K562 (cell line): ENCODE measurements around the gene PGA3. TPM values are rescaled to one million over a fixed set of nuclear protein-coding genes. Genes with fewer than 3 reads are reported as not detected.

ENCODE experiments used
- ARID3A ChIP-seq: IDR thresholded peaks from 2 replicates; pipeline ENCODE4 v1.6.1; 2012; ENCODE audit warnings: low read depth, low read length, improper control_type of control experiment, borderline replicate concordance
- ATF7 ChIP-seq: fragments of 450-650 bp; IDR thresholded peaks from 2 replicates; pipeline ENCODE4 v1.7.1; 2014; ENCODE audit warnings: mild to moderate bottlenecking, moderate library complexity
- CHD1 ChIP-seq: fragments of 200-600 bp; sonication (generic); IDR thresholded peaks from one replicate; pipeline ENCODE4 v1.6.1; 2012; ENCODE audit warnings: mild to moderate bottlenecking, moderate library complexity, low read length, inconsistent platforms
- FOXJ2 ChIP-seq: fragments of 200-800 bp; sonication (Bioruptor generic); IDR thresholded peaks from 2 replicates; pipeline ENCODE4 v1.6.1; 2016; ENCODE audit warnings: missing genetic modification characterization, missing compliant biosample characterization
- GABPA ChIP-seq: fragments of 200-800 bp; sonication (Bioruptor generic); conservative IDR thresholded peaks from 2 replicates; pipeline ENCODE4 v1.6.1; 2016; ENCODE audit warnings: low read depth, missing genetic modification characterization, missing compliant biosample characterization
- HMG20B ChIP-seq: fragments of 250-450 bp; sonication (Bioruptor Pico); IDR thresholded peaks from 2 replicates; pipeline ENCODE4 v1.5.0; 2021; ENCODE audit warnings: mild to moderate bottlenecking
- HNRNPUL1 ChIP-seq: fragments of 200-400 bp; formaldehyde crosslinking; IDR thresholded peaks from 2 replicates; pipeline ENCODE4 v1.6.1; 2017; ENCODE audit warnings: low read length
- KLF6 ChIP-seq: fragments of 250-450 bp; sonication (Bioruptor Pico); IDR thresholded peaks from 2 replicates; pipeline ENCODE4 v1.4.0; 2020; ENCODE audit warnings: mild to moderate bottlenecking, moderate library complexity, borderline replicate concordance
- LARP7 ChIP-seq: fragments of 450-650 bp; IDR thresholded peaks from 2 replicates; pipeline ENCODE4 v1.6.1; 2016
- MYC ChIP-seq, 2 experiments: fragments of 250-450 bp in 1 of 2; sonication (Bioruptor Pico) in 1 of 2; IDR thresholded peaks; 2 replicates each; pipeline versions ENCODE4 v1.5.1 to v1.6.1; 2012 to 2021; ENCODE audit warnings: low read depth in 2 of 2, borderline replicate concordance in 1 of 2, improper control_type of control experiment in 1 of 2, low read length in 1 of 2, mild to moderate bottlenecking in 1 of 2, moderate library complexity in 1 of 2
- PCBP2 ChIP-seq: fragments of 200-400 bp; formaldehyde crosslinking; IDR thresholded peaks from 2 replicates; pipeline ENCODE4 v1.6.1; 2018; ENCODE audit warnings: low read length, low read depth, mild to moderate bottlenecking, moderate library complexity; ENCODE audit not compliant: poor library complexity, severe bottlenecking
- PHF21A ChIP-seq: fragments of 450-650 bp; IDR thresholded peaks from 2 replicates; pipeline ENCODE4 v1.6.1; 2017; ENCODE audit warnings: low read depth, borderline replicate concordance
- PURB ChIP-seq: sonication (generic); formaldehyde crosslinking; IDR thresholded peaks from 2 replicates; pipeline ENCODE4 v1.9.0; 2021; ENCODE audit warnings: low read depth, mild to moderate bottlenecking, missing genetic modification reagents
- RAD21 ChIP-seq, 2 experiments: fragments of 250-450 bp in 1 of 2; fragments of 450-650 bp in 1 of 2; sonication (Bioruptor Pico) in 1 of 2; formaldehyde crosslinking in 1 of 2; IDR thresholded peaks in 1 of 2; conservative IDR thresholded peaks in 1 of 2; 2 replicates each; pipeline versions ENCODE4 v1.4.0 to v1.8.0; 2020 to 2022; ENCODE audit warnings: mild to moderate bottlenecking in 2 of 2, moderate library complexity in 1 of 2
- SIX5 ChIP-seq, 2 experiments: IDR thresholded peaks; 2 replicates each; pipeline ENCODE4 v1.6.1; 2011; ENCODE audit warnings: low read length in 2 of 2, borderline replicate concordance in 1 of 2, low read depth in 1 of 2, mild to moderate bottlenecking in 1 of 2, moderate library complexity in 1 of 2; ENCODE audit not compliant: insufficient read depth in 1 of 2
- TCFL5 ChIP-seq: fragments of 250-450 bp; sonication (Bioruptor Pico); conservative IDR thresholded peaks from 2 replicates; pipeline ENCODE4 v1.6.1; 2021; ENCODE audit warnings: mild to moderate bottlenecking, moderate library complexity, matching md5 sums
- TSC22D4 ChIP-seq: fragments of 450-650 bp; IDR thresholded peaks from 2 replicates; pipeline ENCODE4 v1.6.1; 2016; ENCODE audit warnings: missing genetic modification characterization, missing biosample characterization, control low read depth
- ZKSCAN8 ChIP-seq: fragments of 200-800 bp; sonication (Bioruptor generic); IDR thresholded peaks from 2 replicates; pipeline ENCODE4 v1.6.1; 2016; ENCODE audit warnings: missing genetic modification characterization, missing compliant biosample characterization
- ZNF175 ChIP-seq: fragments of 200-800 bp; sonication (Bioruptor generic); IDR thresholded peaks from 2 replicates; pipeline ENCODE4 v1.6.1; 2016; ENCODE audit warnings: low read depth, mild to moderate bottlenecking, missing genetic modification characterization, missing compliant biosample characterization
- ZNF274 ChIP-seq: IDR thresholded peaks from 2 replicates; pipeline ENCODE4 v1.6.1; 2011; ENCODE audit warnings: low read depth, mild to moderate bottlenecking, low read length, moderate library complexity, borderline replicate concordance
- ZNF408 ChIP-seq: fragments of 250-450 bp; sonication (Bioruptor Pico); IDR thresholded peaks from 2 replicates; pipeline ENCODE4 v1.4.0; 2020; ENCODE audit warnings: low read depth, mild to moderate bottlenecking, moderate library complexity
- ZNF436 ChIP-seq: fragments of 250-450, 450-650 bp; sonication (Bioruptor Pico); formaldehyde crosslinking; IDR thresholded peaks from 2 replicates; pipeline ENCODE4 v1.7.0; 2020; ENCODE audit warnings: mild to moderate bottlenecking
- ZNF766 ChIP-seq: fragments of 200-800 bp; sonication (Bioruptor generic); conservative IDR thresholded peaks from 2 replicates; pipeline ENCODE4 v1.6.1; 2016; ENCODE audit warnings: missing genetic modification characterization, missing compliant biosample characterization
- polyA plus RNA-seq, 8 experiments: library from polyadenylated mRNA; depleted of rRNA in 4 of 8; stranded (reverse) in 5 of 8; unstranded in 3 of 8; fragments of >200 nt; fragmentation: Nextera tagmentation in 2 of 8; fragmentation: Illumina TruSeq in 1 of 8; extraction: Ambion mirVana in 2 of 8; extraction: Trizol in 1 of 8; gene quantifications; 2 replicates each; pipeline versions ENCODE4 v1.2.1 to v1.2.3, GENCODE V29; 2011 to 2014; ENCODE audit warnings: inconsistent platforms in 1 of 8, missing spikeins in 1 of 8
- total RNA-seq, 7 experiments: library from RNA; depleted of rRNA in 6 of 7; stranded (reverse); fragments of >200 nt in 6 of 7; fragmentation: Illumina TruSeq in 2 of 7; extraction: Trizol in 2 of 7; gene quantifications; 2 replicates each; pipeline versions ENCODE4 v1.2.1 to v1.2.3, GENCODE V29; 2011 to 2021; ENCODE audit warnings: low replicate concordance in 1 of 7
- TF ChIP-seq, protein P1 (sequence below): sonication (generic); formaldehyde crosslinking; IDR thresholded peaks from 2 replicates; pipeline ENCODE4 v1.9.0; 2022; ENCODE audit warnings: mild to moderate bottlenecking, missing genetic modification reagents

The PGA3 gene
- total and polyA plus RNA-seq, 9 of the 15 experiments (the other 6 are each of a cell fraction or from before 2014, with no cell fraction given), result 0.15 to 0.18 (median 0.18) TPM; not detected in 6

DNA sequence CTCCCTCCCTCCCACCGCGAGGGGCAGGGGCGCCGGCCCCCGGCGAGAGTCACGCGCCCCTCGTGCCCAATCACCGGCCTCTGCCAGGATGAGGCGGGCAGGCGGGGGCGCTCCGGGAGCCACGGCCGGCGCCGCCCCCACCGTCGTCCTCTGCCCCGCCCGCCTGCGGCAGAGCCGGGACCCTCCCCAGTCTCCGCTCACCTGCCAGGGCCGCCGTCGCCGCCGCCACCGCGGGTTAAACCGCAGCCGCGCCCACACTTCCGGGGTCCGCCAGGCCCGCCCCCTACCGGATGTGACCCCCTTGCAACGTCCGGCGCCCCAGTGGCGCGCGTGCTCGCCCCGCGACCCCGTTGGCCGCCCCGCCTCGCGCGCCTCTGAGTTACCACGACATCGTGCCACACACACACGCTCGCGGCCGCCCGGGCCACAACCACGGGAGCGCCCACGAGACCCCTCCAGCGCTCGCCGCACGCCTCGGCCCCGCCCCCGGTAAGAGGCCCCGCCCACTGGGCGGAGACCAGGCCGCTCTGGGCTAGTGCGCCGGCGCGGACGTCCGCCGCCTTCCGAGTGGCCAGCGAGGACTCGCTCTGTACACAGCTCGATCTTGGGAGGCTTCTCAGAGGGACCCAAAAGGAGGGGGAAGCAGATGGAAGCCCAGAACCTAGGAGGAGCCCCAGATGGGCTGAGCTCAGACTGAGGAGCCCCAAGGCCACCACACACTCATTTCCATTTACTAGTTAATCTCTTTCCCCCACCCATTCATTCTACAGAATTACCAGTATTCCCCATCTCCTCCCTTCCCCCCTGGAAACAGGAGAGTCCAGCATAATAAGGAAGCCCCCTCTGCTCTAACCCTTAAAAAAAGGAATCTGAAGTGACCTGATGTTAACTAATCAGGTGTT, 41.9 kb upstream of the PGA3 start, which contains the start of gene VPS37C (continued):
- TF ChIP-seq GABPA (tag), result peak; percentile 96
- no peak for TF ChIP-seq PURB (CRISPR knock-in tag)
- TF ChIP-seq ZNF408 (CRISPR knock-in tag), result no peak
- no peak for TF ChIP-seq TCFL5 (CRISPR knock-in tag)
- TF ChIP-seq HNRNPUL1, result no peak
- TF ChIP-seq ARID3A, result no peak
- TF ChIP-seq ZNF436 (CRISPR knock-in tag), result no peak
- peak; percentile 97 for TF ChIP-seq ATF7
- TF ChIP-seq RAD21 (CRISPR knock-in tag; conservative IDR thresholded peaks at IDR 0.05 in 1 of 2, IDR thresholded peaks at IDR 0.05 in 1 of 2), result no peak
- TF ChIP-seq KLF6, result no peak
- peak; percentile 87 for TF ChIP-seq MYC (IDR thresholded peaks at IDR 0.05; ENCODE audit: low read depth, low read length)
- no peak for TF ChIP-seq MYC (CRISPR knock-in tag; IDR thresholded peaks at IDR 0.05; ENCODE audit: borderline replicate concordance, low read depth)
- no peak for TF ChIP-seq PCBP2
- TF ChIP-seq ZKSCAN8 (CRISPR knock-in tag), result no peak
- TF ChIP-seq ZNF175 (CRISPR knock-in tag), result no peak
- TF ChIP-seq ZNF274, result no peak
- TF ChIP-seq ZNF766 (CRISPR knock-in tag), result no peak
- TF ChIP-seq HMG20B, result no peak
- TF ChIP-seq FOXJ2, result no peak
- TF ChIP-seq SIX5 (IDR thresholded peaks at IDR 0.05; ENCODE audit: borderline replicate concordance in 1 of 2, insufficient read depth in 1 of 2, low read depth in 1 of 2, low read length in 2 of 2), result no peak
- TF ChIP-seq TSC22D4 (tag), result no peak
- TF ChIP-seq LARP7, result no peak
- TF ChIP-seq, protein P1, sequence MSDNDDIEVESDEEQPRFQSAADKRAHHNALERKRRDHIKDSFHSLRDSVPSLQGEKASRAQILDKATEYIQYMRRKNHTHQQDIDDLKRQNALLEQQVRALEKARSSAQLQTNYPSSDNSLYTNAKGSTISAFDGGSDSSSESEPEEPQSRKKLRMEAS (CRISPR knock-in tag), result peak; percentile 84
- peak; percentile 44 for TF ChIP-seq CHD1
- no peak for TF ChIP-seq PHF21A
